ENCODE data around the gene UBAC1.

The UBAC1 gene, protein sequence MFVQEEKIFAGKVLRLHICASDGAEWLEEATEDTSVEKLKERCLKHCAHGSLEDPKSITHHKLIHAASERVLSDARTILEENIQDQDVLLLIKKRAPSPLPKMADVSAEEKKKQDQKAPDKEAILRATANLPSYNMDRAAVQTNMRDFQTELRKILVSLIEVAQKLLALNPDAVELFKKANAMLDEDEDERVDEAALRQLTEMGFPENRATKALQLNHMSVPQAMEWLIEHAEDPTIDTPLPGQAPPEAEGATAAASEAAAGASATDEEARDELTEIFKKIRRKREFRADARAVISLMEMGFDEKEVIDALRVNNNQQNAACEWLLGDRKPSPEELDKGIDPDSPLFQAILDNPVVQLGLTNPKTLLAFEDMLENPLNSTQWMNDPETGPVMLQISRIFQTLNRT

DNA sequence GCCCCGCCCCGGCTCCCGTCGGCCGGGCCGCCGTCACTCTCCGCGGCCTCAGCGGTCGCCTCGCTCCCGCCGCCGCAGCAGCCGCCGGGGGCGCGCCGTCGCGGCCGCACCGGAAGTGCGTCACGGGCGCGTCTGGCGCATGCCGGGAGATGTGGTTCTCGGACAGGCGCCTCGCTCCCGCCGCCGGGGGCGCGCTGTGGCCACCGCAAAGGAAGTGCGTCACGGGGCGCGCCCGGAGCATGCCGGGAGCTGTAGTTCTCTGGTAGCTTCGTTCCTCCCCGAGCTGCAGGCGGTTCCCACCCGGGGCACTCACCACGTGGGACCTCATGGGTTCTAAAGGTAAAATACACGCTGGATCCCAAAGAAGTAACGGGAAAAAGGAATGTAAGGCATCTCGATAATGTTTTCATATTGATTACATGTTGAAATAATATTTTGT is at the start of gene UBAC1:
UBAC1 (minus strand) TSS at position 97 of the 439 bp plus-strand sequence. CDS start 211 bp downstream, outside the sequence.
- no peaks in the 10 kb centered on the region for H3K36me3 ChIP-seq (ENCODE audit: control insufficient read depth, low read depth, low read length)
- H3K9ac ChIP-seq (ENCODE audit: low read length) = peak within 1 kb of the TSS; percentile 62
- no peaks in the 10 kb centered on the region for H3K9me3 ChIP-seq (ENCODE audit: control insufficient read depth, low read depth, low read length)
- peak within 1 kb of the TSS; percentile 83 for H3K4me3 ChIP-seq (ENCODE audit: low read length)
- H3K27me3 ChIP-seq (ENCODE audit: control insufficient read depth, insufficient read depth, low read length) = no peaks in the 10 kb centered on the region
- H3K4me1 ChIP-seq (ENCODE audit: control insufficient read depth, low read depth, low read length) = peaks cover 13% of the 10 kb centered on the region
- H3K27ac ChIP-seq (ENCODE audit: low read length) = no peak within 1 kb of the TSS

DNA sequence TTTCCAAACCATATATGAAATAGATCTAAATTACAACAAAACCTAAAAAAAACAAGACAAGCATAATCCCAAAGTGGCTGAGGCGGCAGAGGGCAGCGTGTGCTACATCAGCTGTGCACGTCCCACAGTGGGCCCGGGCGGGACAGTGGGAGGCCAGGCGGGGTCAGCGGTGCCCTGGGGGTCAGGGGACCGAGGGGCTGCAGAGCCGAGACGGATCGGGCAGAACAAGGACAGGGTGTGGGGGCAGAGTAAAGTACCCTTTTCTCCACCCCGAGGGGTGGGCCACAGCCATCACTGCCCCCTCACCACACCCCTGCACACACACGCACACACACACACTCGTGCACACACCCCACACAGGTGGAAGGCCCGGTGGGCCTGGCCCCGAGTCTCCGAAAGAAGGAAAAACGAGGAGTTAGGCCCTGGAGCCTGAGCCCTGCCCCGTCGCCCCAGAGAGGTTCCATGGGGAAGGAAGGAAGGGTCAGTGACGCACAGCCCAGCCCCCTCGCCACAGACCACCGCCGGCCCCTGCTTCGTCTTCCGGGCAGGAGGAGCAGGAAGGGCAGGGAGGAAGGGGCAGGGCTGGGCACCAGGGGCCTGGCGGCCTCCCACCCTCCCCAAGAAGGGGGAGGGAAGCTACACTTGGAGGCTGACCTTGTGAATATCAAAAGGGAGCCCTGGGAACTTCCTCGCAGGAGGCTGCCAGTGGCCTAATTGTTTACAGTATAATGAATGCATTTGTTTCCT is 49.6 kb upstream of the UBAC1 start:
- no peaks in the 10 kb centered on the region for H3K27me3 ChIP-seq (ENCODE audit: control insufficient read depth, insufficient read depth, low read length)
- no peaks in the 10 kb centered on the region for H3K36me3 ChIP-seq (ENCODE audit: control insufficient read depth, low read depth, low read length)
- no peak overlapping the region for H3K27ac ChIP-seq (ENCODE audit: low read length)
- no peaks in the 10 kb centered on the region for H3K9me3 ChIP-seq (ENCODE audit: control insufficient read depth, low read depth, low read length)
- no peak overlapping the region for H3K9ac ChIP-seq (ENCODE audit: low read length)
- H3K4me3 ChIP-seq (ENCODE audit: low read length) = no peak overlapping the region
- H3K4me1 ChIP-seq (ENCODE audit: control insufficient read depth, low read depth, low read length) = peaks cover 44% of the 10 kb centered on the region

DNA sequence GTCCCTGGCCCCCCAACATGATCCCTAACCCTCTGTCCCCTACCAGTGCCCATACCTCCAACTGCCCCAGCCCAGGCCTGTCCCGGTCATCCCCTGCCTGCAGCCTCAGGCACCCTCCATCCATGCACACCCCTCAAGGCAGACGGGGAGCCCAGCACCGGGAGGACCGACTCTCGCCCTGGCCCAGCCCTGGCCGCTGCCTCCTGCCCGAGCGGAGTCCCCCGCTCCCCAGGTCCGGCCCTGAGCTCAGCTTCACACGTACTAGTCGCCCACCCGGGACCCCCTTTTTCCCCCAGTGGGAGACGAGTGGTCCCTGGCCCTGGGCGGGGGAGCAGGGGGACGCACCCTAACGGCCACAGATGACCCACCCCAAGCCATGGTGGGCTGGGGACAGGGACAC is 49.0 kb upstream of the UBAC1 start:
- Histone ChIP-seq H3K9me3 (ENCODE audit: control insufficient read depth, low read depth, low read length) (no peaks in the 10 kb centered on the region), H3K36me3 (ENCODE audit: control insufficient read depth, low read depth, low read length) (no peaks in the 10 kb centered on the region), H3K9ac (ENCODE audit: low read length) (no peak overlapping the region), H3K4me1 (ENCODE audit: control insufficient read depth, low read depth, low read length) (peaks cover 50% of the 10 kb centered on the region), H3K27ac (ENCODE audit: low read length) (no peak overlapping the region), H3K27me3 (ENCODE audit: control insufficient read depth, insufficient read depth, low read length) (no peaks in the 10 kb centered on the region), H3K4me3 (ENCODE audit: low read length) (no peak overlapping the region)

DNA sequence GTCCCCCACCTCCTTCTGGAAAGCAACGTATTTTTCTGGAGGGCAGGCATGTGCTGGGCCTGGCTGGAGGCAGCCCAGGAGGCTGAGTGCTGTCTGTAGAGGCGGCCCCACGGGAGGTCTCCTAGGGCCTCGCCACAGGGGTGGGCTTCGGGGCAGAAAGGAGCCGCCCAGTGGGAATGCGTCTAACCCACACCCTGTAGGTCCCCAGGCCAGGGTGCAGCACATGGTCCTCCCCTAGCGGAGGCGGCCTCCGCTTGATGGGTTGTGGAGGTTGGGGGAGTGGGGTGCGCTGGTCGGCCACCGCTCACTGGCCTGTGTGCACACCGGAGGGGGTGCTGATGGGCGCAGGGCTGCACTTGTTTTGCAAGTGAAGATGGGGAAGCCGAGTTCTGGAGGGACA is 48.3 kb upstream of the UBAC1 start:
- no peak overlapping the region for H3K27ac ChIP-seq (ENCODE audit: low read length)
- peaks cover 56% of the 10 kb centered on the region for H3K4me1 ChIP-seq (ENCODE audit: control insufficient read depth, low read depth, low read length)
- no peak overlapping the region for H3K4me3 ChIP-seq (ENCODE audit: low read length)
- H3K36me3 ChIP-seq (ENCODE audit: control insufficient read depth, low read depth, low read length) = no peaks in the 10 kb centered on the region
- no peaks in the 10 kb centered on the region for H3K9me3 ChIP-seq (ENCODE audit: control insufficient read depth, low read depth, low read length)
- H3K27me3 ChIP-seq (ENCODE audit: control insufficient read depth, insufficient read depth, low read length) = no peaks in the 10 kb centered on the region
- no peak overlapping the region for H3K9ac ChIP-seq (ENCODE audit: low read length)

DNA sequence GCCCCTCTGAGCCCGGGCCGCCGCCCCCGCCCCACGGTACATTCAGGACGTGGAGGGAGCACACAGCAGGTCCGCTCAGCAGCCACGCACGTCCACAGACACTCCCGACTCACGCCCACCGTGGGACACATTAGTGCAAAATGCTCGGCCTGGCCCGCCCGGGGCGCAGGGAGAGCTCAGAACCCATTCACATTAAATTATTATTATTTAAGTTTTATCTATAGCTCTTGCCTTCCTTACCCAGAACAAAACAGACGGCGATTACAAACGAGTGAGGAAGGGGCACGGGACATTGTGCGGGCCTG is 47.5 kb upstream of the UBAC1 start:
- Histone ChIP-seq H3K4me1 (ENCODE audit: control insufficient read depth, low read depth, low read length) (peaks cover 62% of the 10 kb centered on the region), H3K36me3 (ENCODE audit: control insufficient read depth, low read depth, low read length) (no peaks in the 10 kb centered on the region), H3K9ac (ENCODE audit: low read length) (no peak overlapping the region), H3K27ac (ENCODE audit: low read length) (no peak overlapping the region), H3K4me3 (ENCODE audit: low read length) (no peak overlapping the region), H3K27me3 (ENCODE audit: control insufficient read depth, insufficient read depth, low read length) (no peaks in the 10 kb centered on the region), H3K9me3 (ENCODE audit: control insufficient read depth, low read depth, low read length) (no peaks in the 10 kb centered on the region)

DNA sequence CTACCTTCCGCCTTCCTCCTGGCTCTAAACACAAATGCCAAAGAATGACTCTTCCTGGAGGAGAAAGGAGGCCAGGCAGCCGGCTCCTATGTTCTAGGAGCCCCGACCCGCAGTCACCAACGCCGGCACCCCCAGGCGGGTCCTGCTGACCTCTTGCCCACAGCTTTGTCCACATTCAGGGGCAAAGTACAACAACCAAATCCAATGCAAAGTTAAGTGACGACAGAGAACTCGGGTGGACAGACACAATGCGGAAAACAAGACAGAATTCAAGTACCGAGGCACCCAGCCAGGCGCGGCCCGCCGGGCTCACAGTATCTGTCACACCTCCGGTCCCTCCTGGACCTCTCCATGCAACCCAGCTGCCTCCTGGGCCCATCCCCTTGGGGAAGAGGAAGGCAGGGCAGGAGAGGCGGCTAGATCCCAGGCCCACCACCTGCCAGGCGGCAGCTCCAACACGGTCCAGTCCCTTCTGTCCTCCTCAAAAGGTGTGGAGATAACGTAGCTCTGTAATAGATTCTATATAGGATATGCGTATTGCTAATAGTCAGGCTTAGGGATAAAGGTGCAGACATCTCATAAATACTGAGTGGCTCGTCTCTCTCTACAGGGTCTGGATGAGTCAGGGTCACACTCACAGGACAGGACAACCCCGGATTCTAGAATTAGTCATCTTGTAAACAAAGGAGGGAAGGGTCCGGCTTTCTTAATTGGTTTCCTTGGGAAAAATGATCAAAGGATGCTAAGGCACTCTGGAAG is 46.9 kb upstream of the UBAC1 start:
- Histone ChIP-seq H3K36me3 (ENCODE audit: control insufficient read depth, low read depth, low read length) (no peaks in the 10 kb centered on the region), H3K27me3 (ENCODE audit: control insufficient read depth, insufficient read depth, low read length) (no peaks in the 10 kb centered on the region), H3K4me1 (ENCODE audit: control insufficient read depth, low read depth, low read length) (peaks cover 63% of the 10 kb centered on the region)

DNA sequence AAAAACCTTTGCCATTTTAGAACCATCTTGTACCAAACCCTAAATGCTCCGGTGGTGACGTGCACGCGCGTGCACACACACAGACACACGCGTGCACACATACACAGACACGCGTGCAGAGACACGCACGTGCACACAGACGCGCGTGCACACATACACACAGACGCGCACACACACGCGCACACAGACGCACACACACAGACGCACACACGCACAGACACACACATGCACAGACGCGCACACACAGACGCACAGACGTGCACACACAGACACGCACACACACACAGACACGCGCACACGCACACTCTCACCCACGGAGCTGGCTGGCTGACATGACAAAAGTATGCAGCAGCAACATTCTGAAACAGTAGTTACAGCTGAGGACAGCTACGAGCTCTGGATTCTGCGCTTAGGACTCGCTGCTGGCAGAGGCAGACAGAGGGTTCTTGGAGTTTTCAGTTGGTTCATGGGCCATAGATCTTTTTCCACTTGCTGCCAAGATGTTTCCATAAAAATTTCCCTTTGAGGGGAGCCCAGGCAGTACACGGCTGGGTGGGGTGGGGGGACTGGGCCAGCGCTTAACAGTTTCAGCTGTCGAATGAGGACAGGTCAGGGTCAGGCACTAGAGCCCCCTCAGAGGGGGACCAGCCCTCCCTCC is 46.2 kb upstream of the UBAC1 start:
- no peaks in the 10 kb centered on the region for H3K9me3 ChIP-seq (ENCODE audit: control insufficient read depth, low read depth, low read length)
- no peaks in the 10 kb centered on the region for H3K27me3 ChIP-seq (ENCODE audit: control insufficient read depth, insufficient read depth, low read length)
- no peak overlapping the region for H3K9ac ChIP-seq (ENCODE audit: low read length)
- no peak overlapping the region for H3K27ac ChIP-seq (ENCODE audit: low read length)
- H3K36me3 ChIP-seq (ENCODE audit: control insufficient read depth, low read depth, low read length) = no peaks in the 10 kb centered on the region
- H3K4me3 ChIP-seq (ENCODE audit: low read length) = no peak overlapping the region
- H3K4me1 ChIP-seq (ENCODE audit: control insufficient read depth, low read depth, low read length) = peaks cover 63% of the 10 kb centered on the region

More for the DNA sequence above, 46.9 kb upstream of the UBAC1 start:
- Histone ChIP-seq H3K27ac (ENCODE audit: low read length) (no peak overlapping the region), H3K9ac (ENCODE audit: low read length) (no peak overlapping the region), H3K4me3 (ENCODE audit: low read length) (no peak overlapping the region), H3K9me3 (ENCODE audit: control insufficient read depth, low read depth, low read length) (no peaks in the 10 kb centered on the region)

DNA sequence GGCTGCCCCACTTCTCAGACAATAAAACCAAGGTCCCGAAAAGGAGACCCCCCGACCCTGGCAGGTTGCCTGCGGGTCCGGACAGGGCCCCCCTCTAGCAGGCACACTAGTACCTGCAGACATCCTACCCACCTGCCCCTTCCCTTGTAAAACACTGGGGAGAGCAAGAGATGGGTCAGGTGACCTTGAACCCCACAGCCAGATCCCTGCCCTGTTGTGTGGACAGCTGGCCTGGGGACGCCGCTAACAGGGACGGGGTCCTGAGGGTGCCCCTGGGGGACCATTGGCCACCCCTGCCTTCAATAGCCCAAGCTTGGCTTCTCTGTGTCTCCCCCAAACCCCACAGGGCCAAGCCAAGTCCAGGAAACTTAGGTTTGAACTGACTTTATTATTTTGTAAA is 45.0 kb upstream of the UBAC1 start:
- Histone ChIP-seq H3K4me1 (ENCODE audit: control insufficient read depth, low read depth, low read length) (peaks cover 54% of the 10 kb centered on the region), H3K27me3 (ENCODE audit: control insufficient read depth, insufficient read depth, low read length) (no peaks in the 10 kb centered on the region), H3K9ac (ENCODE audit: low read length) (no peak overlapping the region), H3K4me3 (ENCODE audit: low read length) (no peak overlapping the region), H3K36me3 (ENCODE audit: control insufficient read depth, low read depth, low read length) (no peaks in the 10 kb centered on the region), H3K27ac (ENCODE audit: low read length) (no peak overlapping the region), H3K9me3 (ENCODE audit: control insufficient read depth, low read depth, low read length) (no peaks in the 10 kb centered on the region)

DNA sequence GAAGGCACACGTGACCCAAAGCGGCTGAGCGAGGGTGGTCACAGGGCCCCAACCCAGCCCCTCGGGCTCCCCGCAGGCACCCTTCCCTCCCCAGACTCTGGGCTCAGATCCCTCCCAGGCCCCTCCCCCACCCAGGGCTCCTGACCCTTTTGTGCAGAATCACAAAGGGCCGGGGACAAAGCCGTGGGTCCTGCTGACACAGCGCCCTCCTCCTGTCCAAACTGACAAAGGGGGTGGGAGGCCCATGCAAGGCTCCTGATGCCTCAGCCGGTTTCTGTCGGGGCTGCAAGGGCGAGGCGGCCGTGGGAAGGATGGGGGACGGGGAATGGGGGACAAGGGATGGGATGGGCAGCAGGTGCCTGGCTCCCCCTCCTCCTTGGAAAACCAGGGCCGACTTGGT is 43.5 kb upstream of the UBAC1 start:
- Histone ChIP-seq H3K9me3 (ENCODE audit: control insufficient read depth, low read depth, low read length) (no peaks in the 10 kb centered on the region), H3K27me3 (ENCODE audit: control insufficient read depth, insufficient read depth, low read length) (no peaks in the 10 kb centered on the region), H3K4me3 (ENCODE audit: low read length) (no peak overlapping the region), H3K9ac (ENCODE audit: low read length) (peak overlapping the region; percentile 44), H3K27ac (ENCODE audit: low read length) (no peak overlapping the region), H3K36me3 (ENCODE audit: control insufficient read depth, low read depth, low read length) (no peaks in the 10 kb centered on the region), H3K4me1 (ENCODE audit: control insufficient read depth, low read depth, low read length) (peaks cover 44% of the 10 kb centered on the region)

DNA sequence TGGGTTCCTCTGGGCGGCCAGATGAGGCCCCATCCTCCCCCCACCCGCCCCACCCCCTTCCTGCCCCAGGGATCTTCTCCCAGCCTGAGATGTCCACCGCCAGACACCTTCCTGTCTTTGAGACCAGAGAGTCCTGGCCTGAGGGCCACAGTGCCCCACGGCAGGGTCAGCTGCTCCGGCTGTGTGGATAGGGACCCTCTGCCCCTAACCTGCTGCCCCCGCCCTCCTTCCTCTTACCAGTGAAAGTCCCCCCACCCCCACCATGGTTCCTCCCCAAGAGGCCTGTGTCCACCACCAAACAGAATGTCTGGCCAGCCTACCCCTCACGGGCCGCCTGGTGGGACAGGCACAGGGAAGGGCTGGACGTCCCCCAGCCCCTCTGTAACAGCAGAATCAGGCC is 43.0 kb upstream of the UBAC1 start:
- no peaks in the 10 kb centered on the region for H3K9me3 ChIP-seq (ENCODE audit: control insufficient read depth, low read depth, low read length)
- no peak overlapping the region for H3K27ac ChIP-seq (ENCODE audit: low read length)
- H3K27me3 ChIP-seq (ENCODE audit: control insufficient read depth, insufficient read depth, low read length) = no peaks in the 10 kb centered on the region
- peak overlapping the region; percentile 44 for H3K9ac ChIP-seq (ENCODE audit: low read length)
- H3K36me3 ChIP-seq (ENCODE audit: control insufficient read depth, low read depth, low read length) = no peaks in the 10 kb centered on the region
- H3K4me1 ChIP-seq (ENCODE audit: control insufficient read depth, low read depth, low read length) = peaks cover 43% of the 10 kb centered on the region
- no peak overlapping the region for H3K4me3 ChIP-seq (ENCODE audit: low read length)
